ENCODE measurements around the gene MOB1A.
"Not testable (repeated sequence)": the region's sequence is repeated elsewhere in the genome, so short reads cannot be mapped to it uniquely, and the experiment has no call there.

The MOB1A gene

GRCh38 chr2:74178211-74179062 lies at the start of gene MOB1A:
TSS of gene MOB1A (minus strand) at chr2:74178879. CDS start at chr2:74178674, 205 bp downstream.
- in situ Hi-C loops (cut with MboI; ENCODE audit: low sequenced_read_pairs) = no loop called here

- in situ Hi-C loops (cut with MboI; ENCODE audit: low sequenced_read_pairs) = no loop called here
Measured at GRCh38 chr2:74227646-74228045, 49.0 kb upstream of the MOB1A start.

GRCh38 chr2:74226648-74227213 lies 48.1 kb upstream of the MOB1A start:
- in situ Hi-C loops (cut with MboI; ENCODE audit: low sequenced_read_pairs) = no loop called here

GRCh38 chr2:74225698-74226459 lies 47.2 kb upstream of the MOB1A start:
- in situ Hi-C loops (cut with MboI; ENCODE audit: low sequenced_read_pairs) = no loop called here

- in situ Hi-C loops (cut with MboI; ENCODE audit: low sequenced_read_pairs) = no loop called here
Measured at GRCh38 chr2:74223941-74224770, 45.5 kb upstream of the MOB1A start.

GRCh38 chr2:74222300-74222650 lies 43.6 kb upstream of the MOB1A start:
- in situ Hi-C loops (cut with MboI; ENCODE audit: low sequenced_read_pairs) = no loop called here

GRCh38 chr2:74221604-74222299 lies 43.1 kb upstream of the MOB1A start:
- in situ Hi-C loops (cut with MboI; ENCODE audit: low sequenced_read_pairs) = no loop called here

- in situ Hi-C loops (cut with MboI; ENCODE audit: low sequenced_read_pairs) = no loop called here
Measured at GRCh38 chr2:74221091-74221490, 42.4 kb upstream of the MOB1A start.

GRCh38 chr2:74219846-74220486 lies 41.3 kb upstream of the MOB1A start:
- in situ Hi-C loops (cut with MboI; ENCODE audit: low sequenced_read_pairs) = no loop called here

- in situ Hi-C loops (cut with MboI; ENCODE audit: low sequenced_read_pairs) = no loop called here
Measured at GRCh38 chr2:74216642-74217041, 38.0 kb upstream of the MOB1A start.

GRCh38 chr2:74215771-74216170 lies 37.1 kb upstream of the MOB1A start:
- in situ Hi-C loops (cut with MboI; ENCODE audit: low sequenced_read_pairs) = not testable (repeated sequence)

GRCh38 chr2:74212702-74213410 lies 34.2 kb upstream of the MOB1A start:
- in situ Hi-C loops (cut with MboI; ENCODE audit: low sequenced_read_pairs) = no loop called here

GRCh38 chr2:74206180-74206688 lies 27.6 kb upstream of the MOB1A start:
- in situ Hi-C loops (cut with MboI; ENCODE audit: low sequenced_read_pairs) = no loop called here

GRCh38 chr2:74205596-74205995 lies 26.9 kb upstream of the MOB1A start:
- in situ Hi-C loops (cut with MboI; ENCODE audit: low sequenced_read_pairs) = no loop called here

- in situ Hi-C loops (cut with MboI; ENCODE audit: low sequenced_read_pairs) = no loop called here
Measured at GRCh38 chr2:74205113-74205512, 26.4 kb upstream of the MOB1A start.

- in situ Hi-C loops (cut with MboI; ENCODE audit: low sequenced_read_pairs) = no loop called here
Measured at GRCh38 chr2:74204436-74204835, 25.8 kb upstream of the MOB1A start.

- in situ Hi-C loops (cut with MboI; ENCODE audit: low sequenced_read_pairs) = no loop called here
Measured at GRCh38 chr2:74201596-74201995, 22.9 kb upstream of the MOB1A start.

GRCh38 chr2:74201196-74201595 lies 22.5 kb upstream of the MOB1A start:
- in situ Hi-C loops (cut with MboI; ENCODE audit: low sequenced_read_pairs) = no loop called here

- in situ Hi-C loops (cut with MboI; ENCODE audit: low sequenced_read_pairs) = no loop called here
Measured at GRCh38 chr2:74199871-74200305, 21.2 kb upstream of the MOB1A start.
